GM19099 (cell line): ENCODE results near the gene FBXL4.

Experiments
- POLR2A ChIP-seq: IDR thresholded peaks from 3 replicates; pipeline ENCODE4 v1.6.1; 2011; ENCODE audit warnings: low read depth; ENCODE audit not compliant: insufficient read length; ENCODE audit errors: extremely low read depth

The FBXL4 gene

GRCh38 chr6:98864497-98864896 lies 83.2 kb downstream of the FBXL4 start:
- no peak for TF ChIP-seq POLR2A

DNA sequence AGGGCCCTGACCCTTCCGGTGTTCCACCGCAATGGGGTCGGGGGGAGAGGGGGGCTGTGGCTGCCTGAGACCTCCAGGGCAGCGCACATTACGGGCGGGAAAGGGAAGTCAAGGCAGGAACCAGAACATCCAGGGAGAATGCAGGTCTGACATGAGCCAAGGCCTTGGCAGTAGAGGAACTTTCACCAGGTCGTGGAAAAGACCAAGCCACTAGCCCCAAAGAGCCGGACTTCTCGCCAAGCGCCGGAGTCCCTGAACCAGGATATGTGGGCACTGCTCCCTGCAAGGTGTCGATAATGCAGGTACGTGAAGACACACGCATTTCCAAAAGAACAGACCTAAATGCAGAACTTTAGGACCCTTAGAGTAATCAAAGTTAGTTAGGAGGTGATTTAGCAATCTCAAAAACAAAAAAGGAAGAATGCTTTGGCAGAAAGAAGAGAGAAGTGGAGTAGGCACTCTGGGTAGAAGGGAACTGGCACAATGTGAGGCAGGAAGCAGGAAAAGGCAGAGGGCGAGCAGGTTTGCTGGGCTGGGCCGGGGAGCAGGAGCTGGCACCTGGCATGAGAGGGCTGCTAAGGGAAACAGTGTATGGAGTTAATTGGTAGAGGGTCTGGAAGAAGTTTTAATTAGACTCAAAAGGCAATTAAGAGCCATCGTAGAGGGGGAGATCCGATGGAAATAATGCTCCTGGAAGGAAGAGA lies 99.1 kb downstream of the FBXL4 start:
- no peak for TF ChIP-seq POLR2A

DNA sequence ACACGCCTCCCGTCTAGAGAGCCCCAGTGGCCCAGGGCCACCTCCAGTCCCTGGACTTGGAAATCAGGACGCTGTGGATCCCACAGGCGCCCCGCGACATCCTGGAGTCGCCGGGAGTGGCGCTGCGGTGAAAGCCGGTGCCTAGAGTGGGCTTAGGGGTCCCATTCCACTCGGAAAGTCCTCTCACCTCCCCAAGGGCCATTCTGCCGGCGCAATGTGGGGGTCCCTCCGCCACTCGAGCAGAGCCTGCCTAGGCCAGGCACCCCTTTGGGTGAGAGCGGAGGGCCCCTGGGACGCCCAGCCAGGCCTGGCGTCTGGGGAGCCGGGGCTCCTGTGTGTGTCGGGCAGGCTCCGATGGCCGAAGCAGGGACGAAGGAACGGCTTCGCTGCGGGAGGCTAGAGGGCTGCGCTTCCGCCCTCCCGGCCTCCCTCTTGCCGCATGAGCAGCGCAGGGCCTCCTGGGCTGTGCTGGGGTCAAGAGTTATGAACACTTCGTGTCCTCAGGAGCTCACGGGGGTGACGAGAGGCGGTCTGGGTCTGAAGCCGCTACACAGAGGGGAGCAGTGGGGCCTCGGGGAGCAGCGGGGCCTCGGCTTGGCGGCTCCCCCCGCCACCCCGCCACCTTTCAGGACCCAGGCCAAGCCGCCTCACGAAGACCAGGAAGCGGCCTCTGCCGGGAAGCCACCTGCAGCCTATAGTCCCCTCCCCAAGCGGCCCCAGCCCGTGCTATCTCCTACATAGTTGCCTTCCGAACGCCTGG lies 99.8 kb downstream of the FBXL4 start:
- no peak for TF ChIP-seq POLR2A

DNA sequence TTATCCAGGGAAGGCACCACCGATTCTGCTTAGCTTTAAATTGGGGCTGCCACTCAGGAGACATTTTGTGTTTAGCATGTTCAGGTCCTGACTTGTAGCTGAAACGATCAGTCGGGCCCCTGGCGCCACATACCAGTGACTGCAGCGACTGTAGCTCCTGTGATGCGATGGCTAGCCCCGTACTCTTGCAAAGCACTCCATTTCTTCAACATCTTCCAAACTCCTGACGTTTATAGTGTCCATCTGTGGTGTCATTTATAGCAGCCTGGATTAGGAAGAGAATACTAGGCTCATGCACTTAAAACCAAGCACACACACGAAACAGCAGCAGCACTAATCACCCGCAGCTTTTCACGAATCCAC lies 100.3 kb downstream of the FBXL4 start:
- TF ChIP-seq POLR2A: no peak

GRCh38 chr6:98846021-98846380 lies 101.7 kb downstream of the FBXL4 start:
- no peak for TF ChIP-seq POLR2A

- TF ChIP-seq POLR2A: no peak
These were observed 102.3 kb downstream of the FBXL4 start for GRCh38 chr6:98845211-98846020.

GRCh38 chr6:98844244-98845210 lies 103.2 kb downstream of the FBXL4 start:
- TF ChIP-seq POLR2A: no peak

DNA sequence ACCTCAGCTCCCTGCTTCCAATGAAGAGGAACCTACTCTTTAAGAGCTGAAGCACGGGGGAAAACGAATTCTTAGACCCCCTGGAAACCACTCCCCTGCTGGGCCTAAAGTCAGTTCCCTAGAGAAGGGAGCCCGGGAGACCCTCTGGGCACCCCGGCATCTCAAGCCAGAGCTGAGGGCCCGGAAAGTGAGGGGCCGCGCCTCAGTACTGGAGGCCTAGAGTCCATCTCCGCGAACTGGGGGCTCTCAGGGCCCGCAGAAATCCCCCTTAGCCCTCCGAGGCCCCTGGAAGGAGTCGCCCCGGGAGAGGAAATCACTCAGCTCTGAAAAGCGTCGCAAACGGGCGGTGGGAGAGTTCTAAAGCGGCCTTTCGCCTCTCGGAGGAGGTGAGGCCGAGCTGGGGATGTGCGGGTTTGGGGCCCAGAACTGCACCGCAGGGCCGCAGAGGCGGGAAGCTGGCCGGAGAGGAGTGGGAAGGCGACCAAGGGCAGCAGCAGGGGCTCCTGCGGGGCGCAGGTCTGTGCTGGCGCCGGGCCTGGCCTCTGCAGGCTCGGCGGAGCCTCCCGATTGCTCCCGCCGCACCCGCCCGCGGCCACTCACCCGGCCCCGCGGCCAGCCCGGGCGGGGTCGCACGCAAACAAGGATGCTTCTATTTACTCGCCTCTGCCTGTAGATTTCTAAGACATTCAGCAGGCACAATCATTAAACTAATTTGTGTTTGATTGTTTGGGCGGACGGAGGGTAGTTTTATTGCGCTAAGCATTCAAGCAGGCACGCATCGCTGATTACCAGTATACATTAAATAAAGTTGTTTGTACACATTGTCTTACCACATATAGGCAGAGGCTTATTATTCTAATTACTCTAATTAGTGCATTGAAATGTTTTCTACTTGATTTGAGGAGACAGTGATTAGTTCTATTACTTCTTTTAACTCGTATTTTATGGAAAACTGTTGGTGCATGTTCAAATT lies 104.2 kb downstream of the FBXL4 start:
- no peak for TF ChIP-seq POLR2A

DNA sequence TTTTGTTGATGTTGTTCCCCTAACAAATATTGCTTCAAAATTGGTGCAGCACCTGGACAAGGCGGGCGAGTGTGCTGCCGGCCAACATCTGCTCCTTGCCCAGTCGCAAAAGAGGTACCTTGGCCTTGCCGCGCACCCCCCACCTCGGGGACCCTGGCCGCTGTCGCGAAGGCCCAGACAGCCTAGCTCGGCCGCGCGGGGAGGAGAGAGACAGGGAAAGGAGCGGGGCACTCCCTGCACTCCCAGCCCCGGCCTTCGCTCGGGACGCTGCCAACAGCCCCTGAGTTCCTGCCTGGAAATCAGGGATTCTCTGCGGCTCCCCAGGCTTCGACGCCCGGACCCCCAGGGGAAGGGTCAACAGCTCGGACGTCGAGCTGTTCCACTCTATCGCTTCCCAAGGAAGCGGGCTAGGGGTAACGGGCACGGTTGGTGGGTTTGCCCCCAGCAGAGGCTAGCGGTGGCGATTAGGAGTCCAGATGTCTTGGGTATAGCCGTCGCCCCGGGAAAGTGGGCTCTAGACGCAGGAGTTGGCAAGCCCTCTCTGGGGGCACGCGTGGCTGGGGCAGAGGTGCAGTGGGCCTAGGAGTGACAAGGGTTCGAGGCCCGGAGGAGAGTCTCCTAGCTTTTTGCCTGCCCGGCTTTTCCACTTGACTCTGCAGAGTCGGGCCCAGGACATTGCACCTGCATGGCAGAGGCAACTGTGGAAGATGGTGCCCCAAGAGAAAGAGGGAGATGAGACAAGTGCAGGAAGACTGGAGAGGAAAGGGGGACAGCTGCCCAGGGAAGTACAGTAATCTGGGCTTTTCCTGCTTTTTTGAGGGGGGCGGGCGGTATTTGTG lies 105.2 kb downstream of the FBXL4 start:
- no peak for TF ChIP-seq POLR2A

- no peak for TF ChIP-seq POLR2A
These were observed 106.0 kb downstream of the FBXL4 start for GRCh38 chr6:98841621-98842341.

DNA sequence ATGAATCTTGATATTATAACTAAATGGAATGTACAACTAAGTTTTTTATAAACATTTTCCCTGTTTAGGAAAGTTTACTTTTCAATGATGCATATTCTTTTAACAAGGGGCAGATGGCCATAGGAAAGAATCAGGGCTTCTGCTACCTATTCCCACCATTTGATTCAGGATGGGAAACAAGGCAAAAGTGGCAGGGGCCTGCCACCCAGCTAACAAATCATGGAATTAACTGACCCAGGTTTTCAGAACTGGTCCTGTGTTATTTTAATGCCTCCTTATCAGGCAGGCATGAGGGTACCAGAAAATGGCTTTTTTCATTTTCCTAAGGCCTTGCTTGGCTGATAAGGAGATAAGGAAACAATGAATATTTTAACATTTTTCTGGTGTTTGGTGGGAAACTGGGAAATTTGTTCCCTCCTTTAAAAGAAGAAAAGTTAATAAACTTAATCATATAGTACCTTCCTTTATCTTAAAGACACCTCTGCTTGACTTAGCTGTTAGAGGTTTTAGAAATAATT lies 106.7 kb downstream of the FBXL4 start:
- no peak for TF ChIP-seq POLR2A

DNA sequence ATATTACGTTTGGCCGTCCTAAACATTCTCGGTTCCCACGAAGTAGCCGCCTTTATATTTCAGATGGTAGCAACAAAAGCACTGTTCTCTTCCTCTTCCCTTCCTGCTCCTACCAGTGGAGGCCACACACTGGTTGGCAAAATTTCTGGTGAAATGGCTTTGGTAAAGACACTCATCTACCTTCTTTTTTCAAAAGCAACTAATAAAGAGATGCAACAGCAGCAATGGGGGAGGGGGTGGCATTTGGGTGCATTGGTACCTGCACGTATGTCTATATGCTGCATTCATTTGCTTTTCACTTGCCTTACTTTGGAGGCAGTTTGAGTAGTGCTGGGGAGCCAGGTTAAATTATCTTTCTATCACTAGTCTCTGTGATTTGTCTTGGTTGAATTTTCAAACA lies 107.4 kb downstream of the FBXL4 start:
- no peak for TF ChIP-seq POLR2A
